Effector CD8-positive, alpha-beta T cell (primary cell): ENCODE data around the gene ATP8B1.
"Not testable (repeated sequence)": the region's sequence is repeated elsewhere in the genome, so short reads cannot be mapped to it uniquely, and the experiment has no call there.

Source experiments
- DNase-seq: peaks from one replicate; lab custom pipeline; 2025; lab: John Stamatoyannopoulos, UW
- total RNA-seq, 4 experiments: gene quantifications; one replicate each; lab custom pipeline; 2026; lab: John Stamatoyannopoulos, UW

Gene ATP8B1
- 0 to 0.72 (median 0.14) reads per million in 4 experiments for total RNA-seq

DNA sequence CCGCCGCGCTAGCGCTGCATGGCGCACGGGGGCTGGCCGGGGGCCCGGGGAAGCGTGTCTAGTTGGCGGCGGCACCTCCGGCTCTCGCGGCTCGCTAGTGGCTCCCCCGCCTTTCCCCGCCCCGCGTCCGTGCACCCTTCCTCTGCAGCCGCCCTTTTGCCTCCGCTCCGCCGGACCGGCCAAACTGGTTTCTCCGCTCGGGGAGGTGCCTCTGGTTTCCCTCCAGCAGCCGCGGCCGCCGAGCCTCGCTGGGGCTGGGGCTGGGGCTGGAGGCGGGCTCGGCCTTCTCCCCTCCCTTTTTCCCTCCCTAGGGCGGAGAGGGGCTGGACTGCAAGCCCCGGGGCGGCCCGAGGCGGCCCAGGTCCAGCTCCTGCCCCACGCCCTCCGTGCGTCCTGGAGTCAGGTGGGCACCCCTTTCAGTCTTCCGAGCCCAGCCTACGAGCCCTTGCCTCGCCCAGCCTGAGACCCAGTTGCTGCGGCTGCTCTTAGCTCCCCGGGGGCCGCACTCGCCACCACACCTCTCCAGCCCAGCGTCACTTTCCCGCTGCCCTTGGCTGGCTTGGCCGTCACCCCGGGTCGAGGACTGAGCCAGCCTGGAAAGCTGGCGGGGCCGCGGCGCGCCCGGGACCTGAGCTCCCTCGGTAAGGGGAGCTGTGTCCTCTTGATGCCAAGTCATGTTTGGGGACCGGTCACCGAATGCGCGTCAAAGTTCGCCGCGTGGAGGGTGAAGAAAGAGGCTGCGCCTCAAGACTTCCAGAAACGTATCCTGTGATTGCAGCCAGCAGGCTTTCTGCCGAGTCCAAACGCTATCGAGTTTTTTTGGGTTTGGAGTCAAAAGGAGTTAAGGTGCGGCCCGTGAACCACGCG, at the start of gene ATP8B1:
TSS of gene ATP8B1 (minus strand) at position 213 of the 867 bp plus-strand sequence. CDS start 71,508 bp downstream, outside the sequence.
- DNase-seq = no peak

DNA sequence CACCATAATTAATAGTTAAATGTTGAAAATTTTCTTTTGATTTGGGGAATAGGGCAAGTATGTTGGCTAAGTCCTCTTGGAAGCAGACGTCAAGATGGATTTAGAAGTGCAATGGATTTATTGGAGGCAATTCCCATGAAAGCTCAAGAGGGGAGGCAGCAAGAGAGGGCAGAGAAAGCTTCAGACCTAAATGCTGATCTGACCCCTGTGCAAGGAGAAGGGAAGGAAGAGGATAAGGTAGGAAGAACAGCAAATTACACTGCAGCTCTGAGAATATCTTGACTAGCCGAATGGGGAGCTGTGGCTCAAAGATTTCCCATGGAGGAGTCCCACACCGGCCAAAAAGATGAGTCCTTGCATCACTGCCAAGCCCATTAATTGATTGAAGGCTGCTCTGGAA, 46.9 kb upstream of the ATP8B1 start:
- no peak for DNase-seq

DNA sequence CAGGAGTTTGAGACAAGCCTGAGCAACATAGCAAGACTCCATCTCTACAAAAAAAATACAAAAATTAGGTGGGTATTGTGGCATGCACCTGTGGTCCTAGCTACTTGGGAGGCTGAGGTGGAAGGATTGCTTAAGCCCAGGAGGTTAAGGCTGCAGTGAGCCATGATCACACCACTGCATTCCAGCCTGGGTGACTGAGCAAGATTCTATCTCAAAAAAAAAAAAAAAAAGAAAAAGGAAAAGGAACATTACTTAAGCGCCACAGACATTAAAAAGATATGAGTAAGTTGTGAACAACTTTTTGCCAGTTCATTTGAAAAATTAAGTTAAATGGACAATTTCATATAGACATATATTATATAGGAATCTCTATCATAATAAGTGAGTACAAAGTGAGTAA, 45.3 kb upstream of the ATP8B1 start:
- not testable (repeated sequence) for DNase-seq

DNA sequence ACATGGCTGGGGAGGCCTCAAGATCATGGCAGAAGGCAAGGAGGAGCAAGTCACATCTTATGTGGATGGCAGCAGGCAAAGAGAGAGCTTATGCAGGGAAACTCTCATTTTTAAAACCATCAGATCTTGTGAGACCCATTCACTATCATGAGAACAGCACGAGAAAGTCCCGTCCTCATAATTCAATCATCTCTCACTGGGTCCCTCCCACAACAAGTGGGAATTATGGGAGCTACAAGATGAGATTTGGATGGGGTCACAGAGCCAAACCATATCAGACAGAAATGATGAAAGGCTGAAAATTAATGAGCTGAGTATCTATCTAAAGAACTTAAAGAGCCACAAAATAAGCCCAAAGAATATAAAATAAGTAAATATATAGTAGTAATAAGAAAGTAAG, 44.3 kb upstream of the ATP8B1 start:
- not testable (repeated sequence) for DNase-seq

DNA sequence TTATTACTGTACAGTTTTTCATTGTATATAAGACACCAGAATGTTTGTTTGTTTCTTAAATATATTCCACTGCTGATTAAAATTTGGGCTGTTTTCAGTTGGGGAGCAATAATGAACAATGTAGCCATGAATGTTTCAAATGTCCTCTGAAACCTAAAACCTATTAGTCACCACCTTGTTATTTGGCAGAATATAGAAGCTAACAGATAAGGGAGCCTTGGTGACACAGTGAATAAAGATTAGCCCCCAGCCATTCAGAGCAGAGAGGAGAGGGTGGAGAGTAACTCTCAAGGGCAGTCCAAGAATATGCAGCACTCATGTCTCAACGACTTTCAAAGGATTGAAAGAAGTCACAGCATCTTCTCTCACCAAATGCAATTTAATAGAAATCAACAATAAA, 43.1 kb upstream of the ATP8B1 start:
- DNase-seq = no peak

DNA sequence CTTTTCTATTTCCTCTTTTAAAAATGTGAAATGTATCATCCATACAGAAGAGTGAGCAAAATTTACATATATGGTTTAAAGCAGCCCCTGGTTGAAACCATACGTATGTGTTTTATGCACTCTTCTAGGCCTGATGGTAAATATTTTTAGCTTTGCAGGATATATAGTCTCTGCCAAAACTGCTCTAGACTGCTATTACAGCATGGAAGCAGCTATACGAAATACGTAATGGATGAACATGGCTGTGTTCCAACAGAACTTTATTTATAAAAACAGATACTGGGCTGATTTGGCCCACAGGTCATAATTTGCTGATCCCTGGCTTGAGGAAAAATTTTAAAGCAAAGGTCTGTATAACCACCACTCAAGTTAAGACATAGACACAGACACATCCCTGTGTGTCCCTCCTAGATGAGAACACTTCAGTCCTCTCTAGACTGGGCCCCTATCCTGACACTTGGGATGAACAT, 42.5 kb upstream of the ATP8B1 start:
- no peak for DNase-seq

DNA sequence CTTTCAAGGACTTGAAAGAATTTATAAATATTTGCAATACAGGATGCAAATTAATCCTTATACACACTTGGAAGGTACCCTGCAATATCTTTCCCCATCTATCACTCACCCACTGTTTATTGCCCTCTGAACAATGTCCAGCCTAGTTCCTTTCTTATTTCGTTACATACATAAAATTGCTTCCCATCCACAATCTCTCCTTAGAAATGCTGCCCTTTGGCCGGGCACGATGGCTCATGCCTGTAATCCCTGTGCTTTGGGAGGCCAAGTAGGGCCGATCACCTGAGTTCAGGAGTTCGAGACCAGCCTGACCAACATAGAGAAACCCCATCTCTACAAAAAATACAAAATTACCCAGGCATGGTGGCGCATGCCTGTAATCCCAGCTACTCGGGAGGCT, 41.2 kb upstream of the ATP8B1 start:
- DNase-seq = no peak

DNA sequence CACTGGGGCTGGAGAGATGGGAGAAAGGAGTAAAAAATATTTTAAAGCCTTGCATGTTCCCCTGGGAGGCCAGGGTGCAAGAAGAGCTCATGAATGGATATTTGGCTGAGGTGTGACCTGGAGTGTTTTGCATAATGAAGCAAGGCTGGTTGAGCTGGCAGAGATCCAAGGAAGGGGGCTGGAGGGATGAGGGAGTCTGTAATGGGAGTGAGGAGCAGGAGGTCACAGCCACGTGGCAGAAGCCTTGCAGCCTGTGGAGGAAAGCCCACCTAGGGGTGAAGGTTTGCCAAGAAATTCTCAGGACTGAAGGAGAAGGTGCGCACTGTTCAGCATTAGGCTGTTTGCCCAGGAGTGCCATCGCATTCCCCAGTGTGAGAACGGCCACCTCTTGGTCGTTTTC, 40.3 kb upstream of the ATP8B1 start:
- no peak for DNase-seq

DNA sequence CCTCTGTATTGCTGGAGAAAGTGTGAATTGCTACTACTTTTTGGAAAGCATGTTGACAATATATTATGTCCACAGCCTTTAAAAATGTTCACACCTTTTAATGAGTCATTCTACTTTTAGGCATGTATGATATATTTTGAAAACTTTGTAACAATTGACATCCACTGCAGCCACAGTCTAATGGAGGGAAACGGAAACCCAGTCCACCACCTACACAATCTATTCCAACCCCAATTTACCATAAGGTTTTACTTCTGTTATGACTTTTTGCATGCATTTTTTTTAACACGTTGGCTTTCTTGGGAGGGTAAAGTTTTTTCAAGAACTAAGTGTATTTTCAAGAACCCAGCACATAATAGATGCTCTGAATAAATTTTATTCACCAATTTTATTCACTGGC, 38.5 kb upstream of the ATP8B1 start:
- DNase-seq = no peak

DNA sequence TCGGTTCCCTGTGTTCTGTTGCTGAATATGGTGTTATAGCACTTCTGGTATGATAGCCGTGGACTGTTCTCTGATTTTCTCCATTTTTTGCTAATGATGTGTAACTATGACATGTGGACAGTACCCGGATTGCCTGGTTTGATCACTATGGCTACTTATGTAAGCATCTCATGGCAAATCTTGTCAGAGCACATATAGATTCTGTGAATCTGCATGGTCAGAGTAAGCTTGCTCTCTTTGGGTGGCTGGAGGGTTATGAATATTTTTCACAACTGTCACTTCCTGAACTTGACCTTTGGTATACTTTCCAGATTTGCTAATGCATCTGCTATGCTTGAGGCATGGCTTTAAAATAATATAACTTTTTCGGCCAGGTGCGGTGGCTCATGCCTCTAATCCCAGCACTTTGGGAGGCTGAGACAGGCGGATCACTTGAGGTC, 36.8 kb upstream of the ATP8B1 start:
- no peak for DNase-seq

DNA sequence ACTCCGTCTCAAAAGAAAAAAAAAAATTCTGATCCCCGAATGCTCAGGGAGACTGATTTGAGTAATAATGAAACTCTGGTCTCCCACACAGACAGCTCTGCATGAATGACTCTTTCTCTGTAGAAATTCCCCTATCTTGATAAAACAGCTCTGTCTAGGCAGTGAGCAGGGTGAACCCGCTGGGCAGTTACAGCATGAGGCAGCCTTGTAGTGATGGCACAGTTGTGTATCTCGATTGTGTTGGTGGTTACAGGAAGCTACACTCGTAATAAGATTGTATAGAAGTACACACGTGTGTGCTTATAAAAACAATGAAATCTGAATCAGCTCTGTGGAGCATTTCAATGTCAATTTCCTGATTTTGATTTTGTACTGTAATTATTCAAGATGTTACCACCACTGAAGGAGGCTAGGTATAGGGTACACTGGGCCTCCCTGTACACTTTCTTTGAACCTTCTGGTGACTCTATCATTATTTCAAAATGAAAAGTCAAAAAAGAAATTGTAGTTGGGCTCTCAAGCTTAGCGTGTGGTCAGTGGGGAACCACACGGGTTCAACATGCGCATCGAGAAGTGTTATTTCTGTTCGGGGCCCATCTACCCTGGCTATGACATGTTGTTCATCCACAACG, 34.9 kb upstream of the ATP8B1 start:
- DNase-seq = no peak

DNA sequence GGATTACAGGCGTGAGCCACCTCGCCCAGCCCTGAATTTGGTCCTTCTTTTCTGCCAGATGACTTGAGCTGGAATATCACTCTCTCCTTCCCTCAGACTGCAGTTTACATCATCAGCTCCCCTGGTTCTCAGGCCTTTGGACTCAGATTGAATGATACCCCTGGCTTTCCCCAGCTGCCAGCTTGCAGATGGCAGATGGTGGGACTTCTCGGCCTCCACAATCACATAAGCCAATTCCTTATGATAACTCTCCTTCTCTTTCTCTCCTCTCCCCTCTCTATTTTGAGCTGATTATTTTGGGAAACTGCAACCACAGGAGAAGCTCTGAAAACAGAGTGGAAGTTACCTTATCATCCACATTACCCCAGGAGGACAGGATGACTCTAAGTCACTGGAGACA, 33.4 kb upstream of the ATP8B1 start:
- no peak for DNase-seq

DNA sequence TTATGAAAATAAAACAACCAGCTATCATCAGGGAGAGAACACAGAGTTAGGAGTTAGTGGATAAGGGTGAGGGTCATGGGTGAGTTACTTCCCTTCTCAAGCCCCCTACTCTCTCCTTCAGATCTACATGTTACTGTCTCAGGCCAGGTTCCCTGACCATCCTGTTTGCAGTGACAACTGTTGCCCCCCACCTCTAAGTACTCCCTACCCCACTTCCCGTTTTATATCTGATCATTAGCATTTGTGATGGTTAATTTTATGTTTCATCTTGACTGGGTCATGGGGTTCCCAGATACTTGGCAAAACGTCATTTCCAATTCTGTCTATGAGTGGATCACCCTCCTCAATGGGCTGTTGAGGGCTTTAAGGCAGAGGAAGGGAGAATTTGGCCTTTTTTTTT, 32.8 kb upstream of the ATP8B1 start:
- no peak for DNase-seq

DNA sequence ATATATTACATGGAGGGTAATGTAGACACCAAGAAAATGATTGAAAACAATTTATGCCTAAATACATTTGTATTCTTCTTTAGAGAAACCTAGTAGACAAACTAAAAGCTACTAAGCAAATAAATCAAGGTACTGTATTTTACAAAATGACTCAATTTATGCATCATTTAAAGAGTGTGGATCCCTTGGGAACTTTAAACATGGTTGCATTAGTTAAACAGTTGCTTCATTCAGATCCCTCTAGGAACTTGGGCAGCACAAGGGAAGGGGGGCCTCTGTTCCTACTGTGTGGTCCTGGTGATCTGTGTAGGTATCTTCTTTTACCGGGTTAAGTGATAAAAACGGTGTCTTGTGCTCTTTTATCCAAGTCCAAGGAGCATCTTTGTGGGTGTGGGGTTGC, 31.5 kb upstream of the ATP8B1 start:
- no peak for DNase-seq

DNA sequence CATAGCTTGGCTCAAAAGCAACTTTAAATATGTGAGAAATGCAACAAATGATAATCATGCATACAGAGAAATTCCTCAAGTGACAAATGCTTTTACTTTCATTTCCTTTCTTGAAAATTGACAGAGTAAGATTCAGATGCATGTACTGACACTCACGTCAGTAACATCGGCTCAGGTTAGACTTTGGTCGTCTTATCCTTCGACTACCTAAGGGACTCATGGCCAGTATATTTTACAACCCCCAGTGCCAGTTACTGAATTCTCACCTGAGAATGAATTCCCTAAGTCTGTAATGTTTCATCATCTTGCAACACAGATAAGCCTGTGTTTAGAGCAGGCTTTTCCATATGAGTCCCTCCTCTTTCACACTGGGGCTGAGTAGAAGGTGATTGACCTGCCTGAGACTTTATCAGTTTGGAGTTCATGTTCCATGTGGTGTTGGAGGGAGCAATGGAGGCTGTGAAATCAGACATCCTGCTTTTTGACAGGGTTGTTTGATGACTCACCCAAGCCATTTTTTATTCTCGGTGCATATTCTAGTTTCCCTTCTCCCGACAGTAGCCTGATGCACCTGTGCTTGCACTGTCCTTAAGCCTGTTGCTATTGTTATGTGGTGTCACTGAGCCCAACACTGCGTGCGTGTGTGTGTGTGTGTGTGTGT, 30.5 kb upstream of the ATP8B1 start:
- DNase-seq = no peak

DNA sequence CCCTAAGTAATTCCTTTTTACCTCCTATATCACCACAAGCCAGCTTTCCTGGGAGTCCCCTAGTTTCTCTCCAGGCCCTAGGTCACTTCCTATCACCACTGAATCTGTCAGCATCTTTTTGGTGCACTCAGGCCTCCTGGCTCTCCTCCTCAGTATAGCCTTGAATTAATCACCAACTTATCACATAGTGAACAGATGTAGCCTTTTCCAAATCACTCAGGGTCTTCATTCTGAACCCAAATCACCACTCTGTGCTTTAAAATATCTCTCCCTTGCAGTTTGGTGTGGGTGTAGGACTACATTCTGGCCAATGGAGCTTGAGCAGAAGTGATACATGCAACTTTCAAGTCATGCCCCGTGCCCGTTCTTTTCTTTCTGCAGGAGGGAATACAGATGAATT, 29.6 kb upstream of the ATP8B1 start:
- DNase-seq = no peak

DNA sequence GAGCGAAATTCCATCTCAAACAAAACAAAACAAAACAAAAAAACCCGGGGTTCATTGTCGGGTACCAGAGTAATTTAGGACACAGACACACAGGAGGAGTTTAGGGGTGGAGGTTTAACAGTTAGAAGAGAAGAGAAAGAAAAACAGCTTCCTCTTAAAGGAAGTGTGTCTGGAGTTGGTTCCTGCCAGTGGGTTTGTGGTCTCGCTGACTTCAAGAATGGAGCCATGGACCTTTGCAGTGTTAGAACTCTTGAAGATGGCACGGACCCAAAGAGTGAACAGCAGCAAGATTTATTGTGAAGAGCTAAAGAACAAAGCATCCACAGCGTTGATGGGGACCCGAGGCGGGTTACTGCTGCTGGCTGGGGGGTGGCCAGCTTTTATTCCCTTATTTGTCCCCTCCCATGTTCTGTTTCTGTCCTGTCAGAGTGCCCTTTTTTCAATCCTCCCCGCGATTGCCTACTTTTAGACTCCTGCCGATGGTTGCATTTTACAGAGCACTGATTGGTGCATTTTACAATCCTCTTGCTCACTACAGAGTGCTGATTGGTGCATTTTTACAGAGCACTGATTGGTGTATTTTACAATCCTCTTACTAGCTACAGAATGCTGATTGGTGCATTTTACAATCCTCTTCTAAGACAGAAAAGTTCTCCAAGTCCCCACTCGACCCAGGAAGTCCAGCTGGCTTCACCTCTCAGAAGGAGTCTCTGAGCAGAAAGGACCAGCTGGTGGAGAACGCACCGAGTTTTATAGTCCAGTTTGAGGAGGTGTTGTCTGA, 28.7 kb upstream of the ATP8B1 start:
- DNase-seq = no peak

DNA sequence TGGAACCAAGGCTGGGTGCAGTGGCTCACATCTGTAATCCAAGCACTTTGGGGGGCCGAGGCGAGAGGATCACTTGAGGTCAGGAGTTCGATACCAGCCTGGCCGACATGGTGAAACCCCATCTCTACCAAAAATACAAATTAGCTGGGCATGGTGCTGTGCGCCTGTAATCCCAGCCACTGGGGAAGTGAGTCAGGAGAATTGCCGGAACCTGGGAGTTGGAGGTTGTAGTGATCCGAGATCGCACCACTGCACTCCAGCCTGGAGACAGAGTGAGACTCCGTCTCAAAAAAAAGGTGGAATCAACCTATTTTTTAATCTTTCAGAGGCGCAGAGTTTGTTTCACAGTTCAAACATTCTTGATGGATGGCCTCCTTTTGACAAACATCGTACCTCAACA, 24.5 kb upstream of the ATP8B1 start:
- DNase-seq = no peak

DNA sequence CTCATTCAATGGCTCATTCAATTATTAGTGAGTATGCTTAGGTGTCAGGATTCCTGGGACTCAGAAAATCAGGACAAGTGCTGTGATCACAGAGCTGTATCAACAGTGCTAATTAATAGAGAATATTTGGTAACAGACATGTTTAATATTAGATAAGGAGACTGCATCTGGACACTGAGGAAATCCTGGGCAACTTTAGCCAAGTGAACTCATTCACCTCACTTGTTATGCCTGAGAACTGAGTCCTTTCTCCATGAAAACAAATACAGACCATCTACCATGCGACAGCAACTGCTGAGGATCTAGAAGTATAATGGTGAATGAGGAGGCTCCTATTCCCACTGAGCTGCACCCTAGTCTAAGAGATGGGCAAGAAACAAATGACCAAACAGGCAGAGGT, 23.1 kb upstream of the ATP8B1 start:
- no peak for DNase-seq

DNA sequence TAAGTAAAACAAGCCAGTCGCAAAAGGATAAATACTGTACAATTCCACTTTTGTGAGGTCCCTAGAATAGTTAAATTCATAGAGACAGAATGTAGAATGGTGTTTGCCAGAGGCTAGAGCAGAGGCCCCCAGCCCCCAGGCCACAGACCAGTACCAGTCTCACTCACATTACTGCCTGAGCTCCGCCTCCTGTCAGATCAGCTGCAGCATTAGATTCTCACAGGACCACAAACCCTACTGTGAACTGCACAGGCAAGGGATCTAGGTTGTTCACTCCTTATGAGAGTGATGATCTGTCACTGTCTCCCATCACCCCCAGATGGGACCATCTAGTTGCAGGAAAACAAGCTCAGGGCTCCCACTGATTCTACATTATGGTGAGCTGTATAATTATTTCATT, 17.5 kb upstream of the ATP8B1 start:
- not testable (repeated sequence) for DNase-seq

DNA sequence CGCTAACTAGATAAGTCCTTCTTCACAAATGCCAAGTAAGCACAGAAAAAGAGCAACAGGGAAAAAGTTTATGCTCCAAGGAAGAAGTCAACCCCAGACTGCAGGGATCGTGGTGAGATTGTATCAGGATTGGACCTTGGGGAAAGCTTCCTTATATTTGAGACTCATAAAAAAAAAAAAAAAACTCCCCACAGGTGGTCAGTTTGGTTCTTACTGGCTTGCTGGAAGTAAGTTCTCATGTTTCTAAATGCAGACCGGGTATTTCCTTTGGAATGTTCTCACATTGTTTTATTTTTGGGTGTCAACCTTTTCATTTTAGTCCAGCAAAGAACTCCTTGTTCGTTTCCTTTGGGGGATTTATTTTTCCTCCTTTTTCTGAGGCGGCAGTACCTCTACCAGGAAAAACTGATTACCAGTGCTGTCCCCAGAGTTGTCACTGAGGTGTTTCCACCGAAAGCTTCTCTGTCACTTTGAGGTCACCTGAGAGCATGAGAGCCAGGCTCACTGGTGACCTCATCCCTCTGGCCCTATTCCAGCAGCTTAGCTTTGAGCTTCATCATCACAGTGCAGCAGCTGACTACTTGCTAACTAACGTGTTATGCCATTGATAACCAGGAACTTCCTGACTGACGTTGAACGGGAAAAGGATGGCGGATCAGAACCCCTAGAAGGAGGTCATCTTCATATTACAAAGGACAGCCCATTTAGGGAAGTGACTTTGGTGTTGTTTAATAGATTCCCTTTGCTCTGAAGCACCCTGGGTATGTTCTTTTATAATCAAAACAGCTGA, 16.8 kb upstream of the ATP8B1 start:
- no peak for DNase-seq
